GM12891 (cell line): Measurements from ENCODE around the gene ANKRD9.

Source experiments
- DNase-seq: peaks from one replicate; pipeline ENCODE4 v3.0.0; 2011; ENCODE audit warnings: low spot score; ENCODE audit not compliant: insufficient read length
- FAIRE-seq: peaks from 2 replicates; lab custom pipeline; 2011; peaks lifted over from hg19 to GRCh38; lab: Jason Lieb, UNC
- PAX5 ChIP-seq: IDR thresholded peaks from 2 replicates; pipeline ENCODE4 v1.6.1; 2011; ENCODE audit warnings: low read length, moderate library complexity, mild to moderate bottlenecking; ENCODE audit not compliant: insufficient read depth, severe bottlenecking
- POLR2A ChIP-seq: IDR thresholded peaks from 2 replicates; pipeline ENCODE4 v1.6.1; 2011; ENCODE audit warnings: low read depth, low read length, control low read depth
- POLR2AphosphoS5 ChIP-seq: IDR thresholded peaks from 2 replicates; pipeline ENCODE4 v1.6.1; 2011; ENCODE audit warnings: low read depth, low read length, control low read depth
- POU2F2 ChIP-seq: IDR thresholded peaks from 2 replicates; pipeline ENCODE4 v1.6.1; 2011; ENCODE audit warnings: low read depth, mild to moderate bottlenecking, control low read depth, low read length, moderate library complexity
- SPI1 ChIP-seq: IDR thresholded peaks from 2 replicates; pipeline ENCODE4 v1.6.1; 2011; ENCODE audit warnings: low read depth, low read length, control low read depth
- TAF1 ChIP-seq: IDR thresholded peaks from 2 replicates; pipeline ENCODE4 v1.6.1; 2011; ENCODE audit warnings: low read depth, low read length, control low read depth

ANKRD9 gene

DNA sequence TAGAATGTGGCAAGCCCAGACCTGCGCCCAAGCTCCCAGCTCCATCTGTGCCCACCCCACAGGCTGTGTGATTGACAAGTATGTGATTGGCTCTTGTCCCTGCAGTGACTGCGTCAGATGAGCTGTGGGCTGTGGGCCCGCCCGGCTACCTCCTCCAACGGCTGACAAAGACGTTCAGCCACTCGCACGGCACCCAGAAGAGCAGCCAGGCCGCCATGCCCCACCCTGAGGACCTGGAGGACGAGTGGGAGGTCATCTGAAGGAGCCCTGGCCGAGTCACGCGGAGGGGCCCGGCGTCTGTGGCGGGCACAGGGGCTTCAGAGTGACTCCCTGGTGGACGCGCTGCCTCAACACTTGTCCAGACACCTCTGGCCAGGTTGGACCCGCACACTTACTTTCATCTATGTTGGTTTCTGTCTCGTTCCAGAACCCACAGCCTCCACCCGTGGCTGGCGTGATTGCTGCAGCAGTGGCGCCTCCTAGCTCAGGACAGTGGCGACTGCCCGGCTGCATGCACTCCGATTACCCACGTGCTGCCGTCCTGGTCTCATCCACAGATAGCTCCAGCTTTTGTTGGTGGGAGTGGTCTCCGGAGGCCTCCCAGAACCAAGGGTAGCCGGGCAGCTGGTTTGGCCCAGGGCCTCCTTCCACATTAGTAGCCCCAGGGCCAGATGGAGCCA, 11.4 kb downstream of the ANKRD9 start:
- no peak for FAIRE-seq
- DNase-seq = no peak
- TF ChIP-seq PAX5 (no peak), SPI1 (no peak)

DNA sequence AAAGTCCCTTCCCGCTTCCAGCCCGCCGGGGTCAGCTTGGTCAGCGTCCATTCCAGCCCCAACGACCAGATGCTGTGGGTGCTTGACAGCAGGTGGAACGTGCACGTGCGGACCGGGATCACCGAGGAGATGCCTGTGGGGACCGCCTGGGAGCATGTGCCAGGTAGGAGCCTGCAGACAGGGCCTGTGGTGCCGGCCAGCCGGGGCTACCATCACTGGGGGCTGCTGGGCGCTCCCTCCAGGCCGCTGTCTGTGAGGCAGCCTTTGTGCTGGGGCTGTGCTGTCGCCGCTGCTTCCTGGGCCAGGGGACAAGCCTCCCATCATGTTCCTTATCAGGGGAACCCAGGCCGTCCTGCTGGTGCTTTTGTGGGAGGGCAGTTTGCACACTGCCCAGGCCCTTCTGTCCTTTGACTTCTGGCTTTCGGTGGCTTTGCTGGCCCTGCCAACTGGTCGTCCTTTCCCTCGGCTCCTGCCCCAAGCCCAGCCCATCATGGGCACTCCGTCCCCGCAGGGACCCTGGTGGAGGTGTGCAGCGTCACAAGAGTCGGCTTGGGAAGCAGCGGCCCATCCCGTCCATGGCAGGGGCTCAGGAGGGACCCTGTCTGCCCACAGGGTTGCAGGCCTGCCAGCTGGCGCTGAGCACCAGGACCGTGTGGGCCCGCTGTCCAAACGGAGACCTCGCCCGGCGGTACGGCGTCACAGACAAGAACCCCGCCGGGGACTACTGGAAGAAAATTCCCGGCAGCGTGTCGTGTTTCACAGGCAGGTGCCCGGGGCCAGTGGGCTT, 12.4 kb downstream of the ANKRD9 start:
- no peak for TF ChIP-seq POLR2AphosphoS5
- TF ChIP-seq POU2F2 = no peak
- no peak for TF ChIP-seq POLR2A
- TF ChIP-seq TAF1 = no peak
- no peak for TF ChIP-seq PAX5
- TF ChIP-seq SPI1 = no peak
- no peak for DNase-seq
- FAIRE-seq = no peak

DNA sequence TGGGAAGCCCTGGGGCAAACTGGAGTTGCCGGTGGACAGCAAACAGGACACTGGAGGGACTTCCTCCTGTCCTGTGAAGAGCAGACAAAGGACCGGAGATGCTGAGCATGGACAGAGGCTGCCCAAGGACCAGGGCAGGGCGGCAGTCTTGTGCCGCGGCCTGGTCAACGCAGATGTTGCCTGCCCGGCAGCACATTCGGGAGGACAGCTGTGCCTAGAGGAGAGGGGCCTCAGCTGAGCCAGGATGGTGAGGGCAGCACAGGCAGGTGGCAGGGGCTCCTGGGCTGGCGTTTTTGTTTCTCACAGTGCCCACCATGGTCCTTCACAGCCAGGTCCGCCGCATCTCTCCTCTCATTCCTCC, 13.3 kb downstream of the ANKRD9 start:
- FAIRE-seq = no peak
- TF ChIP-seq TAF1 (no peak), SPI1 (no peak), POLR2AphosphoS5 (no peak), PAX5 (no peak), POLR2A (no peak), POU2F2 (no peak)
- DNase-seq = no peak

DNA sequence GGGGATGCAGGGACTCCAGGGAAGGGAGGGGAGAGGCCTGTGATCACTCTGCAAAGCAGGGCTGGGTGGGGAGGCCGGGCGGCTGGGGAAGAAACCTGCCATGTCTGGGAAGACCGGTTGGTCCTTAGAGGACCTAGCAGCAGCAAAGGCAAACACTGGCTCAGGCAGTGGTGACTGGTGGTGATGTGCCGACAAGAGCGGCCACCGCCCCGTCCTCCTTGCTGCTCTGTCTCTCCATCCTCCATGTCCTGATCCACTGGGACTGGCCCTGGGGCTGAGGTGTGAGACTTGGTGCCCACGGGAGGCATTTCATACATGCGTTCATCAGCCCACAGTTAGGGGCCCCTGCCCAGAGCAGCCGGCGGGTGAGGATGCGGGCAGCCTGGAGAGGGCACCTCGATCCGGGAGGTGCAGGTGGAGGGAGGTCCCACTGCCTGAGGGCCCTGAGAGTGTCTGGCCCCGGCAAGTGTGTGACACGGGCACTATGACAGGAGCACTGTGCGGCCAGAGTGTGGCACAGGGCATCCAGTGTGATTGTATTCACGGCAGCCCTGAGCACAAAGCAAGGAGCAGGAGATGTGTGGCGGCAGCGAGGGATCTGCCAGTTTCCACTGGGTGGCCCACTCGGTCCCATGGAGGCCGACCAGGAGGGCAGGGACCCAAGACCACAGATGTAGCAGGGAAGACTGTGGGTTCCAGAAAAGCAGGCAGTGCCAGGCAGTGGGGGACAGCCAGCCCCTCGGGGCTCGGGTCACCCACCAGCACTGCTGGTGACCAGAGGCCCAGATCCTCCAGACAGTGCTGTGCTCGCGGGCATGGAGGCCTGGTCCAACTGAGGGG, 13.9 kb downstream of the ANKRD9 start:
- DNase-seq (no peak), FAIRE-seq (no peak)
- no peak for TF ChIP-seq TAF1
- TF ChIP-seq POU2F2 = no peak
- TF ChIP-seq POLR2AphosphoS5 = no peak
- no peak for TF ChIP-seq SPI1
- TF ChIP-seq POLR2A = no peak
- no peak for TF ChIP-seq PAX5

DNA sequence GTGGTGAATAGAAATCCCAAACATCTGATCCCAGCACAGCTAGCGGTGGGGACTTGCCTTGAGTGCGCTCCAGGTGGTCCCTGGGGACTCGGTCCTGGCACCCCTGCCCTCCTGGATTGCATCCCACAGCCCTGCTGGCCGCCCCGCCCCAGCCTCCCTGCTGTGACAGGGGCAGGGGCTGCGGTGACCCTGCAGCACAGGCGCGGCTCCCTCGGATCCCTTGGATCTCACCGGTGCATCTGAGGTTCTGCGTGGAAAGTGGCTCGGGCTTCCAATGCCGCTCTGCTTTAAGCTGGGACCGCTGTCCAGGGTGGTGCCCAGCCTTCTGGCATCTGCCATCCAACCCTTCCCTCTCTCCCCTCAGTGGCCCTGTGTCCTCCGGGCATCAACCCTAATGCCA, 16.0 kb downstream of the ANKRD9 start:
- TF ChIP-seq TAF1 (no peak), POU2F2 (no peak), SPI1 (no peak), POLR2A (no peak), POLR2AphosphoS5 (no peak), PAX5 (no peak)
- FAIRE-seq = no peak
- DNase-seq = no peak

DNA sequence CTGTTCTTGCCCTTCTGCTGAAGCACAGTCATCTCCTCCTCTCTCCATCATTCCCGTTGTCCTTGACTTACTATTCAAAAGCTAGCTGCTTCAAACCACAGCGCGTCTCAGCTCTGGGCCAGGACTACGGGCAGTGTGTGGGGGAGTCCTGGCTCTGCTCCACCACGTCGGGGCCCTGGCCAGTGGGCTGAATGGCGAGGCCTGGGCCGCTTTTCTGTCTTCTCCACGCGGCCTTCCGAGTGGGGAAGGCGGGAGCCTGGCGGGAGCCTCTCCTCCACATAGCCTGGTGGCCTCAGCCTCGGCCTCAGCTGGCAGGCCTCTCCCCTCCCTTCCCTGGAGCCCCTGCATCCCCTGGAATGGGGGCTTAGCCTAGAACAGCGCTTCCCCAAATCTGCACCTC, 16.5 kb downstream of the ANKRD9 start:
- TF ChIP-seq POU2F2 (no peak), SPI1 (no peak), TAF1 (no peak)
- DNase-seq (no peak), FAIRE-seq (no peak)

DNA sequence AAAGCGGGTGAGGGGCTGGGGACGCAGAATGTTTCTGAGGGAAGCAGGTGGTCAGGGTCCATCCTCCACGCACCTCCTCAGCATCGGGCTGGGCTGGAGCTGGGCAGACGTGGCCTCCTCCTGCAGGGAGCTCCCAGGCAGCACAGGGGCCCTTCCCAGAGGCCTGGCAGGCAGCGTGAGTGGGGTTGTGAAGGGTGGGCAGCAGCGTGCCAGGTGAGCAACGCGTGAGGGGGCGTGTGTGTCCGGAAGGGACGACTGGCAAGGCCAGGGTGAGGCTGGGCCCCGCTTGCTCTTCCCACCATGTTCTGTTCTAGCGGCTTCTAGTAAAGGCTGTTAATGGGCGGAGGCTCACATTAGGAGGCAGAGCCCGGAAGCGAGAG, 17.1 kb downstream of the ANKRD9 start:
- no peak for FAIRE-seq
- TF ChIP-seq POLR2AphosphoS5 (no peak), POU2F2 (no peak), SPI1 (no peak), TAF1 (no peak), POLR2A (no peak), PAX5 (no peak)
- no peak for DNase-seq

DNA sequence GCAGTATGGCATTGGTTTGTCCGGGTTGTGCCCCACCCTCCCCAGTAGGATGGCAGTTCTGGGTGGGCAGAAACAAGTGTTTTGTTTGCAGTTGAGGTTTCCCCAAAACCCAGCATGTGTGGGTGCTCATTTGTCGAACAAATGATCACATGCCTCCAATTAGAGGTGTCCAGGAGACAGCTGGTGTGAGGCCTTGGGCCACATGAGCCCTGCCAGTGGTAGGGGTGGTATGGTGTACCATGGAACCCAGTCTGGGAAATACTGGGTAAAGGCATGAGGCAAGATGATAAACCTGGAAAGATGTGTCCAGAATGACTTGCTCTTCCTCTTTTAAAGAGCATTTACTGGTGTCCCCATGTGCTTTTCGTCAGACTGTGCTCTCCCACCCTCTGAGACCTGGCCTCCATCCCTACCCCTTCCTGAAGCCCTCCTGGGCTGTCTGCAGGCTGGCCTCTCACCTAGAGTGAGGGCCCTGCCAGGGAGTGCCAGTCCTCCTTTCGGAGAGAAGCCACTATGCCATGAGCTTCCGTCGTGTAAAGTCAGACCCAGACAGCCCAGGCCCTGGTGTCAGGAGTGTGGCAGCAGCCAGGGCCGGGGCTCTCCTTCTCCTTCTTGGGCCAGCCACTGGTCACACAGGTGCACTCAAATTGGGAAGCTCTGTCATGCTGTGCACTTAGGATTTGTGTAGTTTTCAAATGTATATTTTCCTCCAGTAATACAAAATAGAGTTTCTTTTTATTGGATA, 17.6 kb downstream of the ANKRD9 start:
- no peak for FAIRE-seq
- DNase-seq = no peak
- TF ChIP-seq PAX5 (no peak), POU2F2 (no peak), POLR2A (no peak), TAF1 (no peak), SPI1 (no peak), POLR2AphosphoS5 (no peak)

DNA sequence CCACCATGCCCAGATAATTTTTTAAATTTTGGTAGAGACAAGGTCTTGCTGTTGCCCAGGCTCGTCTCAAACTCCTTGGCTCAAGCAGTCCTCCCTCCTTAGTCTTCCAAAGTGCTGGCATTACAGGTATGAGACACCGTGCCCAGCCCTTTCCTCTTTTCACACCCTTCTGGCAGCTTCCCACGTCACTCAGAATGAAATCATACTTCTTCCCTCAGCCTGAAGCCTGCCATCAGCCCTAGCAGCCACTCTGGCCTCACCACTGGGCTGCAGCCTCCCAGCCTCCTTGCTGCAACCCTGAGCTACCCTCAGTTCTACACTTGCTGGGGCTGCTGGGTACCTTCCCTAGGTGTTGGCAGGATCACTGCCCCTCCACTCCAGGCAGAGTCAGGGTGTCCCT, 18.2 kb downstream of the ANKRD9 start:
- DNase-seq (no peak), FAIRE-seq (no peak)
- TF ChIP-seq POLR2AphosphoS5 (no peak), PAX5 (no peak), TAF1 (no peak), POU2F2 (no peak), POLR2A (no peak), SPI1 (no peak)
